PC-9 (cell line): ENCODE data around the gene HS6ST3. TPM values are rescaled to one million over a fixed set of nuclear protein-coding genes. Genes with fewer than 3 reads are reported as not detected.

Experiments used
- BruUV-seq: library from RNA; stranded (reverse); fragments of 400-500 nt; replicated peaks from 2 replicates; lab custom pipeline; 2021; lab: Mats Ljungman, UMichigan
- CTCF ChIA-PET: fragments of 300-600 bp; sonication (Branson Sonifier 250); formaldehyde crosslinking; loops from one replicate; lab custom pipeline; 2022; ENCODE audit warnings: antibody characterized with exemption; lab: Charles Lee
- POLR2A ChIA-PET: fragments of 300-600 bp; sonication (Branson Sonifier 250); formaldehyde crosslinking; loops from one replicate; lab custom pipeline; 2022; ENCODE audit warnings: antibody characterized with exemption; ENCODE audit not compliant: unreplicated experiment; lab: Charles Lee
- DNase-seq, 2 experiments: peaks; one replicate each; pipeline versions ENCODE4 v3.0.0 to v3.0.0-alpha.2; 2015 to 2022; ENCODE audit warnings: mixed read lengths in 1 of 2
- H2AFZ ChIP-seq: fragments of 200-600 bp; sonication (generic); 2 replicates; pipeline ENCODE4 v1.8.1; 2017; ENCODE audit warnings: antibody characterized with exemption
- H3F3A ChIP-seq: fragments of 200-600 bp; sonication (generic); 2 replicates; pipeline ENCODE4 v1.8.1; 2017; ENCODE audit warnings: antibody characterized with exemption, mild to moderate bottlenecking, low read depth; ENCODE audit not compliant: insufficient read depth
- H3K27ac ChIP-seq: fragments of 200-600 bp; sonication (generic); 2 replicates; pipeline ENCODE4 v1.6.1; 2016; ENCODE audit warnings: mixed run types
- H3K27me3 ChIP-seq: fragments of 200-600 bp; sonication (generic); 2 replicates; pipeline ENCODE4 v1.6.1; 2016; ENCODE audit warnings: low read depth, mixed run types; ENCODE audit not compliant: insufficient read depth
- H3K36me3 ChIP-seq: fragments of 200-600 bp; sonication (generic); 2 replicates; pipeline ENCODE4 v1.6.1; 2016; ENCODE audit warnings: low read depth, mixed run types
- H3K4me1 ChIP-seq: fragments of 200-600 bp; sonication (generic); replicated peaks from 2 replicates; pipeline ENCODE4 v1.6.1; 2016; ENCODE audit warnings: mixed run types; ENCODE audit not compliant: insufficient read depth
- H3K4me2 ChIP-seq: fragments of 200-600 bp; sonication (generic); 2 replicates; pipeline ENCODE4 v1.6.1; 2017; ENCODE audit warnings: mixed run types
- H3K4me3 ChIP-seq: fragments of 200-600 bp; sonication (generic); 2 replicates; pipeline ENCODE4 v1.6.1; 2016; ENCODE audit warnings: mixed run types
- H3K79me2 ChIP-seq: fragments of 200-600 bp; sonication (generic); 2 replicates; pipeline ENCODE4 v1.6.1; 2017; ENCODE audit warnings: low read depth, mixed run types
- H3K9me2 ChIP-seq: fragments of 200-600 bp; sonication (generic); 2 replicates; pipeline ENCODE4 v1.8.1; 2017; ENCODE audit warnings: mild to moderate bottlenecking; ENCODE audit not compliant: insufficient read depth
- H3K9me3 ChIP-seq: fragments of 200-600 bp; sonication (generic); 2 replicates; pipeline ENCODE4 v1.8.1; 2016; ENCODE audit warnings: low read depth; ENCODE audit not compliant: insufficient read depth
- H4K20me1 ChIP-seq: fragments of 200-600 bp; sonication (generic); 2 replicates; pipeline ENCODE4 v1.8.1; 2017; ENCODE audit not compliant: insufficient read depth
- CTCF ChIP-seq: fragments of 200-600 bp; sonication (generic); conservative IDR thresholded peaks from 2 replicates; pipeline ENCODE4 v1.6.1; 2017; ENCODE audit warnings: mixed run types, antibody characterized with exemption, mild to moderate bottlenecking, moderate library complexity
- EZH2 ChIP-seq: fragments of 200-600 bp; sonication (generic); IDR thresholded peaks from 2 replicates; pipeline ENCODE4 v1.8.0; 2017; ENCODE audit warnings: antibody characterized with exemption, low read depth
- intact Hi-C: fragments of 100-400 bp; cut with micrococcal nuclease; formaldehyde crosslinking; loops from one replicate; pipeline ENCODE4 v1.10.0; 2022; ENCODE audit not compliant: unreplicated experiment
- total RNA-seq: library from RNA; stranded (reverse); gene quantifications from 2 replicates; pipeline ENCODE4 v1.2.3, GENCODE V29; 2021

HS6ST3 gene
- total RNA-seq, 1 experiment from 2014 or later, result not detected

GRCh38 chr13:96672016-96672415, 582.1 kb downstream of the HS6ST3 start:
- no TSS peak for BruUV-seq
- Histone ChIP-seq H3K27me3 (no peaks in the 10 kb centered on the region), H3K27ac (no peak overlapping the region), H3K4me3 (no peak overlapping the region), H4K20me1 (no peaks in the 10 kb centered on the region), H3K79me2 (no peaks in the 10 kb centered on the region), H3F3A (no peaks in the 10 kb centered on the region), H3K36me3 (no peaks in the 10 kb centered on the region), H3K9me3 (no peaks in the 10 kb centered on the region), H3K4me2 (no peak overlapping the region), H3K4me1 (no peaks in the 10 kb centered on the region), H2AFZ (no peak overlapping the region), H3K9me2 (no peaks in the 10 kb centered on the region)
- ChIA-PET CTCF (no interaction called here), POLR2A (no interaction called here)
- DNase-seq, result no peak
- no peak for TF ChIP-seq CTCF
- no peak for TF ChIP-seq EZH2
- intact Hi-C loops, result no loop called here

GRCh38 chr13:96673825-96674224, 583.9 kb downstream of the HS6ST3 start:
- Histone ChIP-seq H3K27me3 (no peaks in the 10 kb centered on the region), H3K36me3 (no peaks in the 10 kb centered on the region), H3K27ac (no peak overlapping the region), H3F3A (no peaks in the 10 kb centered on the region), H3K79me2 (no peaks in the 10 kb centered on the region), H2AFZ (no peak overlapping the region), H3K4me2 (no peak overlapping the region), H3K9me2 (no peaks in the 10 kb centered on the region), H4K20me1 (no peaks in the 10 kb centered on the region), H3K9me3 (no peaks in the 10 kb centered on the region), H3K4me3 (no peak overlapping the region), H3K4me1 (no peaks in the 10 kb centered on the region)
- BruUV-seq, result no TSS peak
- DNase-seq, result no peak
- TF ChIP-seq EZH2 (no peak), CTCF (no peak)
- intact Hi-C loops, result no loop called here
- ChIA-PET CTCF (no interaction called here), POLR2A (no interaction called here)

- Histone ChIP-seq H3K79me2 (no peaks in the 10 kb centered on the region), H3K9me2 (no peaks in the 10 kb centered on the region), H2AFZ (no peak overlapping the region), H3K4me2 (no peak overlapping the region), H3K9me3 (no peaks in the 10 kb centered on the region), H3F3A (no peaks in the 10 kb centered on the region), H3K36me3 (no peaks in the 10 kb centered on the region), H3K27me3 (no peaks in the 10 kb centered on the region), H4K20me1 (no peaks in the 10 kb centered on the region), H3K4me3 (no peak overlapping the region), H3K4me1 (no peaks in the 10 kb centered on the region), H3K27ac (no peak overlapping the region)
- ChIA-PET CTCF (no interaction called here), POLR2A (no interaction called here)
- no peak for DNase-seq
- BruUV-seq, result no TSS peak
- intact Hi-C loops, result no loop called here
- TF ChIP-seq CTCF (no peak), EZH2 (no peak)
Observed at GRCh38 chr13:96677029-96677428, 587.1 kb downstream of the HS6ST3 start.
